K562 (cell line): ENCODE results near the gene ZNF692. TPM values are rescaled to one million over a fixed set of nuclear protein-coding genes. Genes with fewer than 3 reads are reported as not detected.

Source experiments
- BRD4 ChIP-seq: fragments of 200-600 bp; sonication (generic); IDR thresholded peaks from 2 replicates; pipeline ENCODE4 v1.6.1; 2017; ENCODE audit warnings: inconsistent platforms
- E4F1 ChIP-seq: fragments of 250-450 bp; sonication (Bioruptor Pico); IDR thresholded peaks from 2 replicates; pipeline ENCODE4 v1.5.0; 2021; ENCODE audit warnings: mild to moderate bottlenecking, borderline replicate concordance
- GABPB2 ChIP-seq: fragments of 250-450 bp; sonication (Bioruptor Pico); conservative IDR thresholded peaks from 2 replicates; pipeline ENCODE4 v1.5.1; 2021; ENCODE audit warnings: mild to moderate bottlenecking
- GATAD2B ChIP-seq: fragments of 450-650 bp; IDR thresholded peaks from 2 replicates; pipeline ENCODE4 v1.6.1; 2017; ENCODE audit warnings: mild to moderate bottlenecking, borderline replicate concordance
- GTF2E2 ChIP-seq: fragments of 200-800 bp; sonication (Bioruptor generic); IDR thresholded peaks from 2 replicates; pipeline ENCODE4 v1.6.1; 2016; ENCODE audit warnings: missing genetic modification characterization, missing compliant biosample characterization
- KDM4B ChIP-seq, 2 experiments: fragments of 450-650 bp in 1 of 2; sonication (generic) in 1 of 2; IDR thresholded peaks; 2 replicates each; pipeline ENCODE4 v1.6.1; 2016 to 2017; ENCODE audit warnings: borderline replicate concordance in 2 of 2, antibody characterized with exemption in 1 of 2, low read depth in 1 of 2, mild to moderate bottlenecking in 1 of 2
- NFE2 ChIP-seq: IDR thresholded peaks from 2 replicates; pipeline ENCODE4 v1.6.1; 2014; ENCODE audit warnings: antibody characterized with exemption, low read depth
- PCBP1 ChIP-seq: fragments of 200-400 bp; formaldehyde crosslinking; IDR thresholded peaks from 2 replicates; pipeline ENCODE4 v1.6.1; 2018; ENCODE audit warnings: mild to moderate bottlenecking, low read depth, low read length; ENCODE audit not compliant: poor library complexity, severe bottlenecking
- PHF20 ChIP-seq: fragments of 450-650 bp; IDR thresholded peaks from 2 replicates; pipeline ENCODE4 v1.6.1; 2018; ENCODE audit not compliant: partially characterized antibody
- SRSF1 ChIP-seq: fragments of 200-400 bp; formaldehyde crosslinking; IDR thresholded peaks from 2 replicates; pipeline ENCODE4 v1.6.1; 2017; ENCODE audit warnings: mild to moderate bottlenecking, low read depth, low read length, moderate library complexity
- ZBTB1 ChIP-seq: sonication (generic); formaldehyde crosslinking; IDR thresholded peaks from 2 replicates; pipeline ENCODE4 v1.8.1; 2023; ENCODE audit warnings: missing genetic modification reagents, low read depth, mild to moderate bottlenecking, borderline replicate concordance
- ZBTB7A ChIP-seq: IDR thresholded peaks from 2 replicates; pipeline ENCODE4 v1.6.1; 2011; ENCODE audit warnings: low read depth, mild to moderate bottlenecking, low read length, moderate library complexity, borderline replicate concordance; ENCODE audit not compliant: control insufficient read depth
- polyA plus RNA-seq, 8 experiments: library from polyadenylated mRNA; depleted of rRNA in 4 of 8; stranded (reverse) in 5 of 8; unstranded in 3 of 8; fragments of >200 nt; fragmentation: Nextera tagmentation in 2 of 8; fragmentation: Illumina TruSeq in 1 of 8; extraction: Ambion mirVana in 2 of 8; extraction: Trizol in 1 of 8; gene quantifications; 2 replicates each; pipeline versions ENCODE4 v1.2.1 to v1.2.3, GENCODE V29; 2011 to 2014; ENCODE audit warnings: inconsistent platforms in 1 of 8, missing spikeins in 1 of 8
- total RNA-seq, 7 experiments: library from RNA; depleted of rRNA in 6 of 7; stranded (reverse); fragments of >200 nt in 6 of 7; fragmentation: Illumina TruSeq in 2 of 7; extraction: Trizol in 2 of 7; gene quantifications; 2 replicates each; pipeline versions ENCODE4 v1.2.1 to v1.2.3, GENCODE V29; 2011 to 2021; ENCODE audit warnings: low replicate concordance in 1 of 7
- TF ChIP-seq, protein P1 (sequence below), 3 experiments: fragments of 200-800 bp in 1 of 3; fragments of 250-450 bp in 1 of 3; fragments of 450-650 bp in 1 of 3; sonication (Bioruptor Pico) in 1 of 3; sonication (Bioruptor generic) in 1 of 3; formaldehyde crosslinking in 1 of 3; IDR thresholded peaks; 2 replicates each; pipeline versions ENCODE4 v1.6.1 to v1.8.0; 2016 to 2022; ENCODE audit warnings: mild to moderate bottlenecking in 2 of 3, missing genetic modification characterization in 2 of 3, missing compliant biosample characterization in 1 of 3, moderate library complexity in 1 of 3
- TF ChIP-seq, protein P2 (sequence below): sonication (generic); IDR thresholded peaks from 2 replicates; pipeline ENCODE4 v1.6.1; 2016
- TF ChIP-seq, protein P3 (sequence below), 2 experiments: fragments of 450-650 bp in 1 of 2; sonication (generic) in 1 of 2; formaldehyde crosslinking; conservative IDR thresholded peaks; 2 replicates each; pipeline versions ENCODE4 v1.4.0 to v1.8.1; 2020 to 2022; ENCODE audit warnings: mild to moderate bottlenecking in 1 of 2, missing genetic modification reagents in 1 of 2

The ZNF692 gene
- total and polyA plus RNA-seq, 9 of the 15 experiments (the other 6 are each of a cell fraction or from before 2014, with no cell fraction given) = 8.4 to 143 (median 55.9) TPM

- TF ChIP-seq, protein P1, sequence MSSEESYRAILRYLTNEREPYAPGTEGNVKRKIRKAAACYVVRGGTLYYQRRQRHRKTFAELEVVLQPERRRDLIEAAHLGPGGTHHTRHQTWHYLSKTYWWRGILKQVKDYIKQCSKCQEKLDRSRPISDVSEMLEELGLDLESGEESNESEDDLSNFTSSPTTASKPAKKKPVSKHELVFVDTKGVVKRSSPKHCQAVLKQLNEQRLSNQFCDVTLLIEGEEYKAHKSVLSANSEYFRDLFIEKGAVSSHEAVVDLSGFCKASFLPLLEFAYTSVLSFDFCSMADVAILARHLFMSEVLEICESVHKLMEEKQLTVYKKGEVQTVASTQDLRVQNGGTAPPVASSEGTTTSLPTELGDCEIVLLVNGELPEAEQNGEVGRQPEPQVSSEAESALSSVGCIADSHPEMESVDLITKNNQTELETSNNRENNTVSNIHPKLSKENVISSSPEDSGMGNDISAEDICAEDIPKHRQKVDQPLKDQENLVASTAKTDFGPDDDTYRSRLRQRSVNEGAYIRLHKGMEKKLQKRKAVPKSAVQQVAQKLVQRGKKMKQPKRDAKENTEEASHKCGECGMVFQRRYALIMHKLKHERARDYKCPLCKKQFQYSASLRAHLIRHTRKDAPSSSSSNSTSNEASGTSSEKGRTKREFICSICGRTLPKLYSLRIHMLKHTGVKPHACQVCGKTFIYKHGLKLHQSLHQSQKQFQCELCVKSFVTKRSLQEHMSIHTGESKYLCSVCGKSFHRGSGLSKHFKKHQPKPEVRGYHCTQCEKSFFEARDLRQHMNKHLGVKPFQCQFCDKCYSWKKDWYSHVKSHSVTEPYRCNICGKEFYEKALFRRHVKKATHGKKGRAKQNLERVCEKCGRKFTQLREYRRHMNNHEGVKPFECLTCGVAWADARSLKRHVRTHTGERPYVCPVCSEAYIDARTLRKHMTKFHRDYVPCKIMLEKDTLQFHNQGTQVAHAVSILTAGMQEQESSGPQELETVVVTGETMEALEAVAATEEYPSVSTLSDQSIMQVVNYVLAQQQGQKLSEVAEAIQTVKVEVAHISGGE (CRISPR knock-in tag; IDR thresholded peaks at IDR 0.05) = peak in 1 of 3 experiments; percentile 44; a peak in 1 of 6 replicates
- TF ChIP-seq SRSF1 (no peak), ZBTB1 (CRISPR knock-in tag) (peak; percentile 87; the same call in 1 of the 2 replicates), GATAD2B (0 out of 2 replicates have a peak, but pooled peaks have one; percentile 9), ZBTB7A (peak; percentile 39; the same call in 1 of the 2 replicates), PCBP1 (no peak), BRD4 (peak; percentile 73; the same call in 1 of the 2 replicates), KDM4B (IDR thresholded peaks at IDR 0.05; ENCODE audit: borderline replicate concordance in 2 of 2, low read depth in 1 of 2) (peak in 1 of 2 experiments; percentile 73; a peak in 1 of 4 replicates), GTF2E2 (tag) (no peak; the same call in 1 of the 2 replicates), E4F1 (CRISPR knock-in tag) (no peak), PHF20 (peak; percentile 79), GABPB2 (CRISPR knock-in tag) (no peak; the same call in 1 of the 2 replicates), NFE2 (peak; percentile 3; the same call in 1 of the 2 replicates)
- TF ChIP-seq, protein P2, sequence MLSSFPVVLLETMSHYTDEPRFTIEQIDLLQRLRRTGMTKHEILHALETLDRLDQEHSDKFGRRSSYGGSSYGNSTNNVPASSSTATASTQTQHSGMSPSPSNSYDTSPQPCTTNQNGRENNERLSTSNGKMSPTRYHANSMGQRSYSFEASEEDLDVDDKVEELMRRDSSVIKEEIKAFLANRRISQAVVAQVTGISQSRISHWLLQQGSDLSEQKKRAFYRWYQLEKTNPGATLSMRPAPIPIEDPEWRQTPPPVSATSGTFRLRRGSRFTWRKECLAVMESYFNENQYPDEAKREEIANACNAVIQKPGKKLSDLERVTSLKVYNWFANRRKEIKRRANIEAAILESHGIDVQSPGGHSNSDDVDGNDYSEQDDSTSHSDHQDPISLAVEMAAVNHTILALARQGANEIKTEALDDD = peak; percentile 61; the same call in 1 of the 2 replicates
- TF ChIP-seq, protein P3, sequence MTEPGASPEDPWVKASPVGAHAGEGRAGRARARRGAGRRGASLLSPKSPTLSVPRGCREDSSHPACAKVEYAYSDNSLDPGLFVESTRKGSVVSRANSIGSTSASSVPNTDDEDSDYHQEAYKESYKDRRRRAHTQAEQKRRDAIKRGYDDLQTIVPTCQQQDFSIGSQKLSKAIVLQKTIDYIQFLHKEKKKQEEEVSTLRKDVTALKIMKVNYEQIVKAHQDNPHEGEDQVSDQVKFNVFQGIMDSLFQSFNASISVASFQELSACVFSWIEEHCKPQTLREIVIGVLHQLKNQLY (CRISPR knock-in tag; conservative IDR thresholded peaks at IDR 0.05) = 0 out of 4 replicates have a peak, but pooled peaks have one; percentile 19 to 66
Measured at GRCh38 chr1:248906009-248906752, 47.3 kb upstream of the ZNF692 start, which contains the start of gene PGBD2 (continued).
